Endothelial cell of umbilical vein (primary cell): ENCODE data around the gene LRRC3C. TPM values are rescaled to one million over a fixed set of nuclear protein-coding genes. Genes with fewer than 3 reads are reported as not detected.

ENCODE experiments used
- BruUV-seq: library from RNA; stranded (reverse); fragments of 400-500 nt; replicated peaks from 2 replicates; lab custom pipeline; 2021; lab: Mats Ljungman, UMichigan
- CTCF ChIA-PET: fragments of 300-600, 350-600 bp; sonication (Branson Sonifier 250); formaldehyde crosslinking; loops from one replicate; lab custom pipeline; 2021; ENCODE audit warnings: antibody characterized with exemption, inconsistent platforms; lab: Charles Lee
- POLR2A ChIA-PET: fragments of 300-600, 350-600 bp; sonication (Branson Sonifier 250); formaldehyde crosslinking; loops from one replicate; lab custom pipeline; 2021; ENCODE audit warnings: antibody characterized with exemption, inconsistent platforms; lab: Charles Lee
- DNase-seq: peaks from one replicate; pipeline ENCODE4 v3.0.0-alpha.2; 2011; ENCODE audit warnings: low read depth, low spot score
- FAIRE-seq: peaks from 2 replicates; lab custom pipeline; 2011; peaks lifted over from hg19 to GRCh38; lab: Jason Lieb, UNC
- H2AFZ ChIP-seq: 2 replicates; pipeline ENCODE4 v1.6.0; 2012; ENCODE audit warnings: low read depth, low read length, control low read depth, inconsistent platforms
- H3K27ac ChIP-seq: 2 replicates; pipeline ENCODE4 v1.5.1; 2011; ENCODE audit warnings: low read depth, mild to moderate bottlenecking, control low read depth, low read length, moderate library complexity; ENCODE audit not compliant: insufficient read depth
- H3K27me3 ChIP-seq, 2 experiments: 2 replicates each; pipeline versions ENCODE4 v1.6.0 to v1.6.1; 2011; ENCODE audit warnings: low read length in 2 of 2, mixed read lengths in 1 of 2; ENCODE audit not compliant: control insufficient read depth in 2 of 2, insufficient read depth in 2 of 2
- H3K36me3 ChIP-seq, 2 experiments: 2 replicates in 1 of 2; 3 replicates in 1 of 2; pipeline ENCODE4 v1.5.1; 2011; ENCODE audit warnings: low read length in 2 of 2, mild to moderate bottlenecking in 1 of 2, moderate library complexity in 1 of 2; ENCODE audit not compliant: control insufficient read depth in 2 of 2, insufficient read depth in 2 of 2; ENCODE audit errors: extremely low read depth in 1 of 2
- H3K4me1 ChIP-seq: 3 replicates; pipeline ENCODE4 v1.5.1; 2011; ENCODE audit warnings: mild to moderate bottlenecking, low read length; ENCODE audit not compliant: control insufficient read depth, insufficient read depth; ENCODE audit errors: extremely low read depth
- H3K4me2 ChIP-seq: 2 replicates; pipeline ENCODE4 v1.6.1; 2011; ENCODE audit warnings: low read length, control low read depth, mixed read lengths; ENCODE audit not compliant: insufficient read depth
- H3K4me3 ChIP-seq, 3 experiments: fragments of 200-600 bp in 1 of 3; sonication (generic), shearing (Covaris generic) in 1 of 3; replicated peaks in 1 of 3; 2 replicates each; pipeline ENCODE4 v1.5.1; 2011 to 2016; ENCODE audit warnings: control low read depth in 3 of 3, low read length in 3 of 3, mild to moderate bottlenecking in 2 of 3, inconsistent platforms in 1 of 3, low read depth in 1 of 3, moderate library complexity in 1 of 3; ENCODE audit not compliant: insufficient read depth in 1 of 3
- H3K79me2 ChIP-seq: 2 replicates; pipeline ENCODE4 v1.6.0; 2012; ENCODE audit warnings: low read length, inconsistent platforms; ENCODE audit not compliant: control insufficient read depth, insufficient read depth
- H3K9ac ChIP-seq: replicated peaks from 2 replicates; pipeline ENCODE3; 2011; ENCODE audit warnings: low read length, control low read depth; ENCODE audit not compliant: insufficient read depth; ENCODE audit errors: extremely low read depth
- H3K9me1 ChIP-seq: replicated peaks from 3 replicates; pipeline ENCODE4 v1.6.0; 2011; ENCODE audit warnings: mild to moderate bottlenecking, low read length; ENCODE audit not compliant: control insufficient read depth, insufficient read depth; ENCODE audit errors: extremely low read depth
- H3K9me3 ChIP-seq: replicated peaks from 2 replicates; pipeline ENCODE4 v1.5.1; 2012; ENCODE audit warnings: low read length, inconsistent platforms; ENCODE audit not compliant: control insufficient read depth, insufficient read depth
- H4K20me1 ChIP-seq: replicated peaks from 2 replicates; pipeline ENCODE3; 2011; ENCODE audit warnings: mild to moderate bottlenecking, low read length; ENCODE audit not compliant: control insufficient read depth, insufficient read depth; ENCODE audit errors: extremely low read depth
- EZH2 ChIP-seq: IDR thresholded peaks from 2 replicates; pipeline ENCODE4 v1.6.1; 2012; ENCODE audit warnings: borderline replicate concordance, low read depth, mild to moderate bottlenecking, moderate library complexity, low read length, inconsistent platforms; ENCODE audit not compliant: severe bottlenecking
- FOS ChIP-seq: IDR thresholded peaks from 2 replicates; pipeline ENCODE4 v1.6.1; 2011; ENCODE audit warnings: mild to moderate bottlenecking, low read length, moderate library complexity, borderline replicate concordance; ENCODE audit not compliant: insufficient read depth
- GATA2 ChIP-seq: IDR thresholded peaks from 2 replicates; pipeline ENCODE4 v1.7.0; 2011; ENCODE audit warnings: low read depth, mild to moderate bottlenecking, moderate library complexity, mixed read lengths, low read length; ENCODE audit not compliant: insufficient read length, insufficient read depth
- JUN ChIP-seq: IDR thresholded peaks from 2 replicates; pipeline ENCODE4 v1.6.1; 2011; ENCODE audit warnings: borderline replicate concordance, low read depth; ENCODE audit not compliant: insufficient read length, insufficient read depth
- MYC ChIP-seq: IDR thresholded peaks from one replicate; pipeline ENCODE4 v1.6.1; 2011; ENCODE audit warnings: mild to moderate bottlenecking, low read depth, low read length
- POLR2A ChIP-seq: IDR thresholded peaks from 2 replicates; pipeline ENCODE4 v1.6.1; 2012; ENCODE audit warnings: low read depth, mild to moderate bottlenecking, control low read depth, low read length
- POLR2AphosphoS5 ChIP-seq: IDR thresholded peaks from 2 replicates; pipeline ENCODE4 v1.6.1; 2012; ENCODE audit warnings: low read depth, mild to moderate bottlenecking, control low read depth, low read length, moderate library complexity; ENCODE audit not compliant: insufficient read depth
- dilution Hi-C: fragments of 300-500 bp; cut with MboI; formaldehyde crosslinking; loops from one replicate; pipeline ENCODE4 v1.15.0; 2019; ENCODE audit warnings: low sequenced_read_pairs; ENCODE audit not compliant: extremely low pct_ligation_motif_present
- intact Hi-C: fragments of 100-400 bp; cut with micrococcal nuclease; formaldehyde crosslinking; loops from one replicate; pipeline ENCODE4 v1.10.0; 2022
- polyA plus RNA-seq, 4 experiments: library from polyadenylated mRNA; depleted of rRNA in 3 of 4; stranded (reverse) in 3 of 4; unstranded in 1 of 4; fragments of >200 nt; gene quantifications; 2 replicates each; pipeline versions ENCODE4 v1.2.1 to v1.2.3, GENCODE V29; 2011 to 2012; ENCODE audit warnings: missing spikeins in 1 of 4
- total RNA-seq: library from RNA; stranded (reverse); gene quantifications from 2 replicates; pipeline ENCODE4 v1.2.3, GENCODE V29; 2021
- TF ChIP-seq, protein P1 (sequence below): IDR thresholded peaks from 2 replicates; pipeline ENCODE4 v1.6.1; 2011; ENCODE audit not compliant: insufficient read depth, insufficient read length
- TF ChIP-seq, protein P2 (sequence below), 2 donors: IDR thresholded peaks; 1 replicate in 1 of 2; 2 replicates in 1 of 2; pipeline ENCODE4 v1.5.1; 2011; ENCODE audit warnings: low read length in 2 of 2, mild to moderate bottlenecking in 2 of 2, moderate library complexity in 2 of 2, control low read depth in 1 of 2, inconsistent platforms in 1 of 2, low read depth in 1 of 2; ENCODE audit not compliant: insufficient read depth in 1 of 2; ENCODE audit errors: extremely low read depth in 1 of 2

The LRRC3C gene
- total and polyA plus RNA-seq, 2 donors (not counting 3 experiments of a cell fraction or from before 2014, with no cell fraction given): not detected

DNA sequence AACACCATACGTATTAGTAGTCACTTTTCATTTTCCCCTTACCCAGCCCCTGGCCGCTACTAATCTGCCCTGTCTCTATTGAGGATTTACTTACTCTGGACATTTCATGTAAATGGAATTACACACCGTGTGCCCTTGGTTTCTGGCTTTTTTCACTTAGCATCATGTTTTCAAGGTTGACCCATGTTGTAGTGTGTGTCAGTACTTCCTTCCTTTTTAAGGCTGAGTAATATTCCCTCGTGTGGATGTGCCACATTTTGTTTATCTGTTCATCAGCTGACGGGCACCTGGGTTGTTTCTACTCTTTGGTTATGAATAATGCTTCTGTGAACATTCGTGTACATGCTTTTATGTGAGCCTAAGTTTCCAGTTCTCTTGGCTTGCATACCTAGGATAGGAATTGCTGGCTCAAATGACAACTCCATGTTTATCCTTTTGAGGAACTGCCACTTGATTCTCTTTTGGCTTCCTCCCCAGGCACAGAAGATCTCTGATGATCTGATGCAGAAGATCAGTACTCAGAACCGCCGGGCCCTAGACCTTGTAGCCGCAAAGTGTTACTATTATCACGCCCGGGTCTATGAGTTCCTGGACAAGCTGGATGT is 60.8 kb downstream of the LRRC3C start:
- Histone ChIP-seq H3K27me3 (no peaks in the 10 kb centered on the region), H3K79me2 (peaks cover 3% of the 10 kb centered on the region), H3K27ac (no peak overlapping the region), H4K20me1 (no peaks in the 10 kb centered on the region), H3K9ac (no peak overlapping the region), H3K36me3 (peaks cover 46 to 64% of the 10 kb centered on the region in 2 experiments), H3K4me3 (no peak overlapping the region), H3K4me1 (no peaks in the 10 kb centered on the region), H3K9me3 (no peaks in the 10 kb centered on the region), H3K9me1 (no peaks in the 10 kb centered on the region), H2AFZ (no peak overlapping the region), H3K4me2 (no peak overlapping the region)
- no peak for FAIRE-seq
- TF ChIP-seq GATA2 (no peak), EZH2 (no peak), MYC (no peak), POLR2AphosphoS5 (no peak), JUN (no peak), FOS (no peak), POLR2A (no peak)
- TF ChIP-seq, protein P1, sequence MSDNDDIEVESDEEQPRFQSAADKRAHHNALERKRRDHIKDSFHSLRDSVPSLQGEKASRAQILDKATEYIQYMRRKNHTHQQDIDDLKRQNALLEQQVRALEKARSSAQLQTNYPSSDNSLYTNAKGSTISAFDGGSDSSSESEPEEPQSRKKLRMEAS: no peak
- TF ChIP-seq, protein P2, sequence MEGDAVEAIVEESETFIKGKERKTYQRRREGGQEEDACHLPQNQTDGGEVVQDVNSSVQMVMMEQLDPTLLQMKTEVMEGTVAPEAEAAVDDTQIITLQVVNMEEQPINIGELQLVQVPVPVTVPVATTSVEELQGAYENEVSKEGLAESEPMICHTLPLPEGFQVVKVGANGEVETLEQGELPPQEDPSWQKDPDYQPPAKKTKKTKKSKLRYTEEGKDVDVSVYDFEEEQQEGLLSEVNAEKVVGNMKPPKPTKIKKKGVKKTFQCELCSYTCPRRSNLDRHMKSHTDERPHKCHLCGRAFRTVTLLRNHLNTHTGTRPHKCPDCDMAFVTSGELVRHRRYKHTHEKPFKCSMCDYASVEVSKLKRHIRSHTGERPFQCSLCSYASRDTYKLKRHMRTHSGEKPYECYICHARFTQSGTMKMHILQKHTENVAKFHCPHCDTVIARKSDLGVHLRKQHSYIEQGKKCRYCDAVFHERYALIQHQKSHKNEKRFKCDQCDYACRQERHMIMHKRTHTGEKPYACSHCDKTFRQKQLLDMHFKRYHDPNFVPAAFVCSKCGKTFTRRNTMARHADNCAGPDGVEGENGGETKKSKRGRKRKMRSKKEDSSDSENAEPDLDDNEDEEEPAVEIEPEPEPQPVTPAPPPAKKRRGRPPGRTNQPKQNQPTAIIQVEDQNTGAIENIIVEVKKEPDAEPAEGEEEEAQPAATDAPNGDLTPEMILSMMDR (IDR thresholded peaks at IDR 0.05; ENCODE audit: extremely low read depth in 1 of 2, insufficient read depth in 1 of 2, low read depth in 1 of 2, low read length in 2 of 2): no peak
- dilution Hi-C loops (no loop called here), intact Hi-C loops (no loop called here)
- no peak for DNase-seq
- BruUV-seq: no TSS peak
- CTCF ChIA-PET: no interaction called here
- POLR2A ChIA-PET: no interaction called here
